ENCODE results near the gene UNC93A. TPM values are rescaled to one million over a fixed set of nuclear protein-coding genes. Genes with fewer than 3 reads are reported as not detected.
"Not testable (repeated sequence)": the region's sequence is repeated elsewhere in the genome, so short reads cannot be mapped to it uniquely, and the experiment has no call there.

Gene UNC93A
- total and polyA plus RNA-seq, 9 of the 15 experiments (the other 6 are each of a cell fraction or from before 2014, with no cell fraction given): not detected

GRCh38 chr6:167278173-167278940 is 12.8 kb upstream of the UNC93A start:
- H3K4me1 ChIP-seq (replicated peaks in 1 of 2; ENCODE audit: control insufficient read depth in 2 of 2, insufficient read depth in 2 of 2, low read length in 2 of 2); H4K20me1 ChIP-seq (replicated peaks; ENCODE audit: control insufficient read depth, insufficient read depth, low read length); H3K4me2 ChIP-seq (ENCODE audit: insufficient read depth, low read length); CTCF ChIA-PET (ENCODE audit: low intra/inter-chr PET ratio); H3K9me1 ChIP-seq (ENCODE audit: control insufficient read depth, insufficient read depth, low read length); H3K27ac ChIP-seq (ENCODE audit: extremely low read depth, low read depth, low read length); ATAC-seq; H2AFZ ChIP-seq (ENCODE audit: low read depth, low read length); intact Hi-C loops (cut with micrococcal nuclease); H3K9me3 ChIP-seq (replicated peaks; ENCODE audit: control insufficient read depth, insufficient read depth, low read depth, low read length); H3K36me3 ChIP-seq (ENCODE audit: control insufficient read depth, insufficient read depth, low read length); H3K79me2 ChIP-seq (ENCODE audit: control insufficient read depth, insufficient read depth, low read length); H3K4me3 ChIP-seq; BruUV-seq (replicated peaks); POLR2A ChIA-PET; H3K9ac ChIP-seq (ENCODE audit: insufficient read depth in 1 of 2, low read depth in 2 of 2, low read length in 2 of 2); DNase-seq (ENCODE audit: extremely low read depth in 1 of 4, low spot score in 3 of 4): not testable (repeated sequence)
- 2% methylated on average over 13 of the region's 16 CpGs for WGBS (ENCODE audit: insufficient coverage, low coverage, missing lambda C conversion rate)
- H3K27me3 ChIP-seq (ENCODE audit: control insufficient read depth in 2 of 2, insufficient read depth in 2 of 2, low read length in 2 of 2): peaks cover under 1 to 26% of the 10 kb centered on the region in 2 experiments; a peak in 3 of 5 replicates
- in situ Hi-C loops (cut with MboI): loop anchor here (25.0 kb wide), 1 partner anchor 516 kb away; no protein-coding TSS in a partner anchor
- peak; percentile 90 for FAIRE-seq

DNA sequence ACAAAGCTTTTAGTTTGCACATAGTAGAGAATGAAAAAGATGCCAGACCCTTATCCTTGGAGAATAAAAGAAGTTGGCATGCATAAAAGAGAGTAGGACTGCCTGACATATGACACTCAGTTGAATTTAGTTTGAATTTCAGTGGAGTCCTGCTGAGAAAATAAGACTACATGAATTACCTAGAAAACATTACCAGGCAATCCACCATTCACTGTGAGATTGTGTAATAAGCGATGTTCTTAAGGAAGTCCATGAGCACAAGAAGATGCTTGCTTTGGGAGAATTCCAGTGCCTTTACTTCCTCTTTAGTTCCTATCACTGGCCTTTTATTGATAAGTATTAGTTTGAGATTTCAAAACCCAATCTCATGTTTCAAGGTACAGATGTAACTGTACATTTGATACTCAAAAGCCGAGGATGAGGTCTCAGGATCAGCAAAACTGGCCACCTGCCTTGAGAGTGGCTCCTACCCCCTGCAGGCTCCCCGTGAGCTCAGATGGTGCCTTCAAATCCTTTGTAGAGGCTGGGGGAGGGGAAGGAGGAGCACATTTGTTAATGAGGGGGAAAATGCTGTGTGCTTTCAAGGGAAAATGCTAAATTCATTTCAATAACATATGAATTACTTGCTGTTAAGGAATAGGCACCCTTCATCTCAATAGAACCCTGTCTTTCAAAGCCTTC is 11.2 kb upstream of the UNC93A start:
- no peaks in the 10 kb centered on the region for H3K9me3 ChIP-seq (replicated peaks; ENCODE audit: control insufficient read depth, insufficient read depth, low read depth, low read length)
- H3K27me3 ChIP-seq (ENCODE audit: control insufficient read depth in 2 of 2, insufficient read depth in 2 of 2, low read length in 2 of 2): peaks cover 4 to 33% of the 10 kb centered on the region in 2 experiments; a peak in 3 of 5 replicates
- BruUV-seq (replicated peaks): no TSS peak
- POLR2A ChIA-PET: no interaction called here
- H3K4me2 ChIP-seq (ENCODE audit: insufficient read depth, low read length): no peak overlapping the region
- H3K79me2 ChIP-seq (ENCODE audit: control insufficient read depth, insufficient read depth, low read length): no peaks in the 10 kb centered on the region
- no peak overlapping the region for H2AFZ ChIP-seq (ENCODE audit: low read depth, low read length)
- TF ChIP-seq TFAM (CRISPR knock-in tag; conservative IDR thresholded peaks at IDR 0.05) (no peak), PRDM10 (IDR thresholded peaks at IDR 0.05; ENCODE audit: partially characterized antibody) (no peak)
- H3K9ac ChIP-seq (ENCODE audit: insufficient read depth in 1 of 2, low read depth in 2 of 2, low read length in 2 of 2): no peak overlapping the region
- no peaks in the 10 kb centered on the region for H4K20me1 ChIP-seq (replicated peaks; ENCODE audit: control insufficient read depth, insufficient read depth, low read length)
- DNase-seq (ENCODE audit: extremely low read depth in 1 of 4, low spot score in 3 of 4) (no peak), FAIRE-seq (peak; percentile 35), ATAC-seq (no peak)
- in situ Hi-C loops (cut with MboI): loop anchor here (5.0 to 25.0 kb wide), 2 partner anchors 58 to 518 kb away; no protein-coding TSS in a partner anchor
- intact Hi-C loops (cut with micrococcal nuclease): loop anchor here (10.0 kb wide), 1 partner anchor 505 kb away; no protein-coding TSS in a partner anchor
- CTCF ChIA-PET (ENCODE audit: low intra/inter-chr PET ratio): interaction anchor here (0.6 kb wide), 1 partner anchor 301 kb away, joined by 3 read pairs; no protein-coding TSS in a partner anchor
- no peak overlapping the region for H3K27ac ChIP-seq (ENCODE audit: extremely low read depth, low read depth, low read length)
- no peaks in the 10 kb centered on the region for H3K9me1 ChIP-seq (ENCODE audit: control insufficient read depth, insufficient read depth, low read length)
- 1% methylated on average over 3 of the region's 3 CpGs for WGBS (ENCODE audit: insufficient coverage, low coverage, missing lambda C conversion rate)
- no peaks in the 10 kb centered on the region for H3K4me1 ChIP-seq (replicated peaks in 1 of 2; ENCODE audit: control insufficient read depth in 2 of 2, insufficient read depth in 2 of 2, low read length in 2 of 2)
- no peaks in the 10 kb centered on the region for H3K36me3 ChIP-seq (ENCODE audit: control insufficient read depth, insufficient read depth, low read length)
- no peak overlapping the region for H3K4me3 ChIP-seq
